HepG2 (cell line): ENCODE measurements around the gene VAT1L. TPM values are rescaled to one million over a fixed set of nuclear protein-coding genes. Genes with fewer than 3 reads are reported as not detected.

ENCODE experiments used
- ATAC-seq: fragments of 200-7000 bp; cut with Tn5 transposase; 3 replicates; pipeline ENCODE4 v1.9.1; 2020; ENCODE audit warnings: mild to moderate bottlenecking, moderate library complexity
- BruUV-seq: library from RNA; stranded (reverse); fragments of 400-500 nt; replicated peaks from 2 replicates; lab custom pipeline; 2021; lab: Mats Ljungman, UMichigan
- CTCF ChIA-PET: fragments of 300-600 bp; formaldehyde crosslinking; extraction: SDS; loops from one replicate; lab custom pipeline; 2021; ENCODE audit warnings: low total read pairs, inconsistent platforms, low intra/inter-chr PET ratio; lab: Yijun Ruan, JAX
- POLR2A ChIA-PET: fragments of 350-600 bp; sonication (Branson Sonifier 250); formaldehyde crosslinking; loops from one replicate; lab custom pipeline; 2020; ENCODE audit warnings: antibody characterized with exemption, inconsistent platforms; lab: Yijun Ruan, JAX
- DNase-seq: peaks from one replicate; pipeline ENCODE4 v3.0.0-alpha.2; 2015; ENCODE audit warnings: low spot score
- FAIRE-seq: peaks from 3 replicates; lab custom pipeline; 2011; peaks lifted over from hg19 to GRCh38; lab: Jason Lieb, UNC
- H2AFZ ChIP-seq: one replicate; pipeline ENCODE4 v1.6.1; 2011; ENCODE audit warnings: low read length, inconsistent platforms
- H3K27ac ChIP-seq: fragments of 300-600 bp; 3 replicates; pipeline ENCODE4 v1.8.0; 2011; ENCODE audit warnings: mixed run types, mild to moderate bottlenecking, mixed read lengths, low read length, inconsistent platforms; ENCODE audit not compliant: insufficient read depth; ENCODE audit errors: extremely low read length
- H3K27me3 ChIP-seq, 2 experiments: fragments of 200-600 bp in 1 of 2; 2 replicates in 1 of 2; 3 replicates in 1 of 2; pipeline versions ENCODE4 v1.6.0 to v1.8.0; 2011; ENCODE audit warnings: low read length in 2 of 2, mild to moderate bottlenecking in 2 of 2, moderate library complexity in 2 of 2, inconsistent platforms in 1 of 2; ENCODE audit not compliant: insufficient read depth in 2 of 2, control insufficient read depth in 1 of 2
- H3K36me3 ChIP-seq, 2 experiments: fragments of 200-600 bp in 1 of 2; replicated peaks in 1 of 2; 2 replicates in 1 of 2; 3 replicates in 1 of 2; pipeline versions ENCODE4 v1.5.1 to v1.8.0; 2011; ENCODE audit warnings: low read length in 2 of 2, inconsistent platforms in 1 of 2; ENCODE audit not compliant: insufficient read depth in 2 of 2, control insufficient read depth in 1 of 2
- H3K4me1 ChIP-seq: 2 replicates; pipeline ENCODE4 v1.5.1; 2012; ENCODE audit warnings: low read length, inconsistent platforms; ENCODE audit not compliant: insufficient read depth
- H3K4me2 ChIP-seq: 2 replicates; pipeline ENCODE4 v1.6.0; 2011; ENCODE audit warnings: low read depth, low read length, inconsistent platforms
- H3K4me3 ChIP-seq, 3 experiments: fragments of 200-600 bp in 1 of 3; sonication (generic), shearing (Covaris generic) in 1 of 3; replicated peaks in 1 of 3; 2 replicates each; pipeline ENCODE4 v1.5.1; 2011 to 2016; ENCODE audit warnings: low read length in 3 of 3, inconsistent platforms in 2 of 3, low read depth in 2 of 3, mild to moderate bottlenecking in 2 of 3, control low read depth in 1 of 3, mixed read lengths in 1 of 3; ENCODE audit not compliant: insufficient read depth in 1 of 3
- H3K79me2 ChIP-seq: one replicate; pipeline ENCODE4 v1.6.1; 2011; ENCODE audit warnings: low read length, inconsistent platforms; ENCODE audit not compliant: insufficient read depth
- H3K9ac ChIP-seq: 2 replicates; pipeline ENCODE4 v1.6.0; 2011; ENCODE audit warnings: mild to moderate bottlenecking, low read depth, low read length, inconsistent platforms; ENCODE audit not compliant: insufficient read depth
- H3K9me3 ChIP-seq: 2 replicates; pipeline ENCODE4 v1.5.1; 2012; ENCODE audit warnings: mild to moderate bottlenecking, low read length
- H4K20me1 ChIP-seq: 2 replicates; pipeline ENCODE4 v1.6.0; 2011; ENCODE audit warnings: inconsistent platforms, mild to moderate bottlenecking, low read length, moderate library complexity; ENCODE audit not compliant: insufficient read depth
- BCL6 ChIP-seq: IDR thresholded peaks from 2 replicates; pipeline ENCODE4 v1.6.1; 2016; ENCODE audit warnings: missing genetic modification reagents, missing compliant biosample characterization
- CEBPB ChIP-seq: IDR thresholded peaks from 2 replicates; pipeline ENCODE4 v1.6.1; 2011; ENCODE audit warnings: low read depth, low read length, improper control_type of control experiment, borderline replicate concordance
- HDAC1 ChIP-seq: sonication (generic); formaldehyde crosslinking; IDR thresholded peaks from 2 replicates; pipeline ENCODE4 v1.5.1; 2020; ENCODE audit warnings: mild to moderate bottlenecking, missing genetic modification reagents
- HNRNPLL ChIP-seq: fragments of 200-400 bp; formaldehyde crosslinking; IDR thresholded peaks from 2 replicates; pipeline ENCODE4 v1.6.1; 2017; ENCODE audit warnings: mild to moderate bottlenecking, low read depth, low read length; ENCODE audit not compliant: poor library complexity, severe bottlenecking
- IRF9 ChIP-seq: sonication (generic); formaldehyde crosslinking; IDR thresholded peaks from 2 replicates; pipeline ENCODE4 v1.8.0; 2022; ENCODE audit warnings: missing genetic modification reagents, mild to moderate bottlenecking, borderline replicate concordance
- MIER2 ChIP-seq: IDR thresholded peaks from 2 replicates; pipeline ENCODE4 v1.6.1; 2016; ENCODE audit warnings: missing biosample characterization, missing genetic modification reagents
- NCOA2 ChIP-seq: sonication (generic); formaldehyde crosslinking; IDR thresholded peaks from 2 replicates; pipeline ENCODE4 v1.8.0; 2022; ENCODE audit warnings: inconsistent platforms
- NFIC ChIP-seq: IDR thresholded peaks from 2 replicates; pipeline ENCODE4 v1.6.1; 2012; ENCODE audit warnings: mild to moderate bottlenecking, low read length, inconsistent platforms
- NFRKB ChIP-seq: fragments of 450-650 bp; IDR thresholded peaks from 2 replicates; pipeline ENCODE4 v1.6.1; 2017
- PBX3 ChIP-seq: sonication (generic); formaldehyde crosslinking; IDR thresholded peaks from 2 replicates; pipeline ENCODE4 v1.8.1; 2023; ENCODE audit warnings: missing genetic modification reagents, inconsistent platforms, borderline replicate concordance
- RFX3 ChIP-seq: IDR thresholded peaks from 2 replicates; pipeline ENCODE4 v1.6.1; 2016; ENCODE audit warnings: missing biosample characterization, missing genetic modification reagents
- RXRB ChIP-seq: IDR thresholded peaks from 2 replicates; pipeline ENCODE4 v1.6.1; 2016; ENCODE audit warnings: borderline replicate concordance, missing genetic modification reagents, missing compliant biosample characterization
- SP4 ChIP-seq: sonication (generic); formaldehyde crosslinking; IDR thresholded peaks from 2 replicates; pipeline ENCODE4 v1.8.1; 2023; ENCODE audit warnings: mild to moderate bottlenecking, missing genetic modification reagents
- ZBTB3 ChIP-seq: sonication (generic); formaldehyde crosslinking; IDR thresholded peaks from 2 replicates; pipeline ENCODE4 v1.4.0; 2020; ENCODE audit warnings: low read depth, mild to moderate bottlenecking, moderate library complexity, missing genetic modification reagents, borderline replicate concordance
- ZNF160 ChIP-seq: sonication (generic); formaldehyde crosslinking; IDR thresholded peaks from 2 replicates; pipeline ENCODE4 v1.8.0; 2022; ENCODE audit warnings: mild to moderate bottlenecking, inconsistent platforms, missing genetic modification reagents
- ZNF414 ChIP-seq: sonication (generic); formaldehyde crosslinking; IDR thresholded peaks from 2 replicates; pipeline ENCODE4 v1.5.0; 2020; ENCODE audit warnings: missing genetic modification reagents
- ZNF513 ChIP-seq: sonication (generic); formaldehyde crosslinking; conservative IDR thresholded peaks from 2 replicates; pipeline ENCODE4 v1.5.0; 2020; ENCODE audit warnings: missing genetic modification reagents
- ZNF776 ChIP-seq: sonication (generic); formaldehyde crosslinking; IDR thresholded peaks from 2 replicates; pipeline ENCODE4 v1.4.0; 2020; ENCODE audit warnings: mild to moderate bottlenecking, missing genetic modification reagents
- ZNF839 ChIP-seq: sonication (generic); formaldehyde crosslinking; IDR thresholded peaks from 2 replicates; pipeline ENCODE4 v1.4.0; 2020; ENCODE audit warnings: missing genetic modification reagents, mild to moderate bottlenecking, borderline replicate concordance
- WGBS: methylation state at CpG from one replicate; pipeline ENCODE4 v1.1.6; 2017; ENCODE audit warnings: low lambda C conversion rate; 5-methylcytosine and 5-hydroxymethylcytosine counted together
- in situ Hi-C: cut with HindIII; loops from 2 replicates; pipeline ENCODE4 v1.10.0; 2017; ENCODE audit warnings: low pct_unique_long_range_greater_than_20kb; ENCODE audit not compliant: extremely low pct_ligation_motif_present
- intact Hi-C: fragments of 100-400 bp; cut with micrococcal nuclease; formaldehyde crosslinking; loops from one replicate; pipeline ENCODE4 v1.10.0; 2022; ENCODE audit not compliant: unreplicated experiment
- polyA plus RNA-seq, 8 experiments: library from polyadenylated mRNA; depleted of rRNA in 3 of 8; stranded (reverse) in 7 of 8; unstranded in 1 of 8; fragments of >200 nt; fragmentation: Illumina TruSeq in 4 of 8; extraction: Trizol in 4 of 8; gene quantifications; 2 replicates each; pipeline versions ENCODE4 v1.2.1 to v1.2.3, GENCODE V29; 2011 to 2016; ENCODE audit warnings: low read depth in 4 of 8, missing spikeins in 1 of 8, mixed read lengths in 1 of 8; ENCODE audit not compliant: insufficient read depth in 1 of 8
- total RNA-seq, 5 experiments: library from RNA; depleted of rRNA; stranded (reverse); fragments of >200 nt; fragmentation: Illumina TruSeq; extraction: Trizol; gene quantifications; 2 replicates each; pipeline ENCODE4 v1.2.3, GENCODE V29; 2016; ENCODE audit warnings: low read depth in 1 of 5

VAT1L gene
- total and polyA plus RNA-seq, 2 of the 13 experiments (the other 11 are each of a cell fraction or from before 2014, with no cell fraction given), result not detected

- Histone ChIP-seq H3K79me2 (no peaks in the 10 kb centered on the region), H3K4me2 (no peak overlapping the region), H3K27ac (no peak overlapping the region), H3K36me3 (no peaks in the 10 kb centered on the region), H4K20me1 (no peaks in the 10 kb centered on the region), H2AFZ (no peak overlapping the region), H3K9me3 (no peaks in the 10 kb centered on the region), H3K4me1 (peaks cover 85% of the 10 kb centered on the region), H3K9ac (no peak overlapping the region), H3K4me3 (no peak overlapping the region), H3K27me3 (no peaks in the 10 kb centered on the region)
- FAIRE-seq, result no peak
- WGBS, result 4% methylated on average over 2 of the region's 2 CpGs
- BruUV-seq, result no TSS peak
- CTCF ChIA-PET, result no interaction called here
- in situ Hi-C loops, result no loop called here
- ATAC-seq, result peak; percentile 17
- intact Hi-C loops, result loop anchor here (1.0 kb wide), 1 partner anchor 40 kb away; the partner anchor contains the start of gene NUDT7
- peak; percentile 42 for DNase-seq
- POLR2A ChIA-PET, result no interaction called here
- TF ChIP-seq IRF9 (CRISPR knock-in tag) (no peak), NFIC (peak; percentile 62; the same call in 1 of the 2 replicates), ZNF513 (CRISPR knock-in tag) (no peak), HDAC1 (CRISPR knock-in tag) (0 out of 2 replicates have a peak, but pooled peaks have one; percentile 26), ZNF776 (CRISPR knock-in tag) (no peak), ZNF414 (CRISPR knock-in tag) (no peak), ZNF839 (CRISPR knock-in tag) (no peak), NFRKB (no peak), ZNF160 (CRISPR knock-in tag) (no peak), PBX3 (CRISPR knock-in tag) (no peak), RXRB (CRISPR knock-in tag) (no peak), ZBTB3 (no peak), RFX3 (CRISPR knock-in tag) (no peak), SP4 (CRISPR knock-in tag) (no peak), MIER2 (CRISPR knock-in tag) (no peak), HNRNPLL (no peak), CEBPB (peak; percentile 54; the same call in 1 of the 2 replicates), NCOA2 (0 out of 2 replicates have a peak, but pooled peaks have one; percentile 46), BCL6 (CRISPR knock-in tag) (peak; percentile 30; the same call in 1 of the 2 replicates)
These were observed 26.1 kb upstream of the VAT1L start for GRCh38 chr16:77762262-77762661.
